Astrocyte of the cerebellum (primary cell): ENCODE measurements around the gene PRKG1.

Experiments
- DNase-seq: peaks from one replicate; pipeline ENCODE4 v3.0.0-alpha.2; 2011; ENCODE audit warnings: low read depth
- H3K4me3 ChIP-seq: 2 replicates; pipeline ENCODE4 v1.5.1; 2011; ENCODE audit warnings: mild to moderate bottlenecking, low read depth, low read length, moderate library complexity
- in situ Hi-C: cut with HindIII; loops from 2 replicates; pipeline ENCODE4 v1.10.0; 2017; ENCODE audit warnings: low sequenced_read_pairs
- TF ChIP-seq, protein P1 (sequence below): IDR thresholded peaks from 2 replicates; pipeline ENCODE4 v1.5.1; 2012; ENCODE audit warnings: low read length, low read depth, moderate library complexity, mild to moderate bottlenecking; ENCODE audit errors: missing control alignments

The PRKG1 gene

DNA sequence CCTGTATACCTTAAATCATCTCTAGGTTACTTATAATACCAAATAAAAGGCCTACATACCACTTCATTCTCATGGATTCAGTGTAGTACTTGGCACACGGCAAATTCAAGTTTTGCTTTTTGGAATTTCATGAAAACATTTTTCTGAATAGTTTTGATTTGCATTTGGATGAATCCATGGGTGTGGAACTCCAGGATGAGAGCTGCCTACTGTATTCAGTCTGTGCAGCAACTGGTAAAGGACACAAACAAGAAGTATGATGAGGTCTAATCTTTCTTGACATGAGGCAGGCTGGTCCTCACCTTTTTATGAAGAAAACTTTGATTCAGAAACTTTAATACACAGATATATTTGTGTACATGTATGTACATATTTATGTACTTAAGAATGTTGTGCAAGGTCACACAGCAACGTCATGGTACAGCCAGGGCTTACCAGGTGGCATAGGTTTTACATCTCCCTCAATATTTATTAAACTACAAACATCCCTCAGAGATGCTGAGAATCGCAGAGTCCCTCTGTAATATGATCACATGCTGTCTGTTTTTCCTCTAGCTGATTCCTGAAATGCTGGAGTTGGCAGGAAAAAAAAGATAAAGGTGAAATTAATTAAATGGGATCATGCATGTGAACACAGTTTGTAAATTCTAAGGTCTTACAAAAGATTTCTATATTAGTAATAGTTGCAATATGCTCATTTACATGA is 239.6 kb downstream of the PRKG1 start:
- TF ChIP-seq, protein P1, sequence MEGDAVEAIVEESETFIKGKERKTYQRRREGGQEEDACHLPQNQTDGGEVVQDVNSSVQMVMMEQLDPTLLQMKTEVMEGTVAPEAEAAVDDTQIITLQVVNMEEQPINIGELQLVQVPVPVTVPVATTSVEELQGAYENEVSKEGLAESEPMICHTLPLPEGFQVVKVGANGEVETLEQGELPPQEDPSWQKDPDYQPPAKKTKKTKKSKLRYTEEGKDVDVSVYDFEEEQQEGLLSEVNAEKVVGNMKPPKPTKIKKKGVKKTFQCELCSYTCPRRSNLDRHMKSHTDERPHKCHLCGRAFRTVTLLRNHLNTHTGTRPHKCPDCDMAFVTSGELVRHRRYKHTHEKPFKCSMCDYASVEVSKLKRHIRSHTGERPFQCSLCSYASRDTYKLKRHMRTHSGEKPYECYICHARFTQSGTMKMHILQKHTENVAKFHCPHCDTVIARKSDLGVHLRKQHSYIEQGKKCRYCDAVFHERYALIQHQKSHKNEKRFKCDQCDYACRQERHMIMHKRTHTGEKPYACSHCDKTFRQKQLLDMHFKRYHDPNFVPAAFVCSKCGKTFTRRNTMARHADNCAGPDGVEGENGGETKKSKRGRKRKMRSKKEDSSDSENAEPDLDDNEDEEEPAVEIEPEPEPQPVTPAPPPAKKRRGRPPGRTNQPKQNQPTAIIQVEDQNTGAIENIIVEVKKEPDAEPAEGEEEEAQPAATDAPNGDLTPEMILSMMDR, result no peak
- no peak overlapping the region for H3K4me3 ChIP-seq
- in situ Hi-C loops, result no loop called here
- no peak for DNase-seq

DNA sequence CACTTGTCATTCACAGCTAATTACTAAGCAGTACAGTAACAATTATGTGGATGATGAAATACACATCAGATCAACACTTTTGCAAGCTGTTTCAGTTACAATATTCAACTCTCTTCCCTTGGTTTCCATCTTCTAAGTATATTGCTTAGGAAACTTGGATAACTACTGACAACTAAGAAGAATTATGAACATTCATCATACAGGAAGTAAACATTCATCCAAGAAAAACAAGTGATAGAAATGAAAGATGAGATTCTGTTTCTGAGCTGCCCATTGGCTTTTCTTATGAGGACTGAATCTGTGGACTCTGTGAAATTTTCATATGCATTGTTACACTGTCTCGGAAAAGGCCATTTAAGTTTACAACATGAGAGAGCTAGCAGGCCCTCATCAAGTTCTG is 240.2 kb downstream of the PRKG1 start:
- no peak for DNase-seq
- no peak overlapping the region for H3K4me3 ChIP-seq
- TF ChIP-seq, protein P1, result no peak
- in situ Hi-C loops, result no loop called here

DNA sequence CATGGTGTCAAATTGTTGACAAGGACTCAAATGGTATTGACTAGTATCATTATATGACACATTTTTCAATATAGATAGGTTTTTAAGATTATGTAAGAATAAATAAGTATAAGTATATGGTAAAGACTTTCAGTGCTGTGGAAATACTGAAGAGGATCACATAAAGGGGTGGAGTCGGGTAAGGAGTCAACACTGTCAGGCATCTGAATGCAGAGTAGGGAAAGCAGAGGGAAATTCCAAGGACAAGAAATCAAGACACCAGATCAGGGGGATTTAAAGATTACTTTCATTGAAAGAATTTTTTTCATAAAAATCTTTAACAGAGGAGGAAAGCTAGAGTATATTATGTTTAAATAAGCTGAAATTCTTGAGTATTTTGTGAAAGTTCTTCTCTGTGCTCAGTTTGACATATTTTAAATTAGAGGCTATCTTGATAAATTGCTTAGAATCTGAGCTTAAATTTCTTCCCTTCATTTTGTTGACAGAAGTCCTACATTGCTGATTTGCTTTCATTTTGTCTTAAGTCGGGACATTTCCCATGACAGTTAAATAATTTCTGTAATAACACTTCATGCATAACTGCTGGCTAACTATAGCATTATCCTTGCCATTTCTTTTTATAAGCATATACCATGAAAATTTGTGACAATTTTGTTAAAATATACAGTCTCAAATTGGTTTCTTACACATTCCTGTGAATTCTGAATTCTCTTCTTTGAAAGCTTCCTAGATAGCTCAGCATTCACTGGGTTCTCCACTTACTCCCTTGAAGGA is 244.3 kb downstream of the PRKG1 start:
- DNase-seq, result no peak
- no peak overlapping the region for H3K4me3 ChIP-seq
- in situ Hi-C loops, result no loop called here
- TF ChIP-seq, protein P1, result no peak

DNA sequence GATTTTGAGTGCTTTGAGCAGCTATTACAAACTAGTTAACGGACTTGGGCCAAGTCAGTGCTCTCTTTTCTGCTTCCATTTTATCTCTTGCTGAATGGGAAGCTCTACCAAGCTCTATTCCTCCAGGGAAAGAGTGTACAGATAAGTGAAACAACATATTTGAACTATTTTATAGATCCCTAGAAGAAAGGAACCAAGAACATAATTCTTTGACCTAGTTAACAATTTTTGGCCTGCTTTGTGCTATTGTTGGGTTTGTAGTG is 244.8 kb downstream of the PRKG1 start:
- TF ChIP-seq, protein P1, result no peak
- in situ Hi-C loops, result no loop called here

DNA sequence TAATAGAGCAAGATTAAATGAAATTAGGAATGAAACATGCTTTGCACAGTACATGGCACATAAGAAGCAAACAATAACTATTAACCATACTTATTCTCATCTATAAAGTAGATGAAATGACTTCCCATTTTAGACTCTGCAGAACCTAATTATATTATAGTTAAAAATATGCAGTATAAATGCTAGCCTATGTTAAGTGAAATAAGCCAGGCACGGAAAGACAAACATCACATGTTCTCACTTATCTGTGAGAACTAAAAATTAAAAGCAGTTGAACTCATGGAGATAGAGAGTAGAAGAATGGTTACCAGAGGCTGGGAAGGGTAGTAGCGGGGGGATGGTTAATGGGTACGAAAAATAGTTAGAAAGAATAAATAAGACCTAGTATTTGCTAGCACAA is 247.0 kb downstream of the PRKG1 start:
- in situ Hi-C loops, result no loop called here
- H3K4me3 ChIP-seq, result no peak overlapping the region
- no peak for DNase-seq
- TF ChIP-seq, protein P1, result no peak

More for the DNA sequence above, 244.8 kb downstream of the PRKG1 start:
- DNase-seq, result no peak
- H3K4me3 ChIP-seq, result no peak overlapping the region

DNA sequence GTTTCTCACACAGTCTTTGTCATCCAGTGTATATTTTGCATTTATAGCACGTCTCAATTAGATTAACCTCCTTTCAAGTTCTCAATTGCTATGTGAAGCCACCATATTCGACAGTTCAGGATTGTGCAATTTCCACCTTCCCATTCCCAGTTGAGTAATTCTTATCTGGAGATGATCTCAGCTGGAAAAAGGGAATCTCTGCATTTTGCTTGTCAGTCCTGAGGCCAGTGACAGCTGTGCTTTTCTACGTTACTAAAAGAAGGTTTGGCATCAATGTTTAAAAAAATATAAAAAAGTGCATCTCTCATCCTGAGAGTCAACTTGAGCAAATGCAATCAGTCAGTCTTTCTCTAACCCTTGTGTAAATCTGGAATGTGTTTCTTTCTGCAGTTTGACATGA is 247.7 kb downstream of the PRKG1 start:
- in situ Hi-C loops, result no loop called here
- no peak for DNase-seq
- no peak overlapping the region for H3K4me3 ChIP-seq
- TF ChIP-seq, protein P1, result no peak
